HG03558 (cell line): ENCODE measurements around the gene SELPLG.
"Not testable (repeated sequence)": the region's sequence is repeated elsewhere in the genome, so short reads cannot be mapped to it uniquely, and the experiment has no call there.

Source experiments
- ATAC-seq: cut with Tn5 transposase; IDR thresholded peaks from one replicate; pipeline ENCODE4 v1.9.1; 2021; ENCODE audit warnings: moderate number of reproducible peaks; ENCODE audit not compliant: unreplicated experiment; ENCODE audit errors: extremely low read depth

The SELPLG gene

DNA sequence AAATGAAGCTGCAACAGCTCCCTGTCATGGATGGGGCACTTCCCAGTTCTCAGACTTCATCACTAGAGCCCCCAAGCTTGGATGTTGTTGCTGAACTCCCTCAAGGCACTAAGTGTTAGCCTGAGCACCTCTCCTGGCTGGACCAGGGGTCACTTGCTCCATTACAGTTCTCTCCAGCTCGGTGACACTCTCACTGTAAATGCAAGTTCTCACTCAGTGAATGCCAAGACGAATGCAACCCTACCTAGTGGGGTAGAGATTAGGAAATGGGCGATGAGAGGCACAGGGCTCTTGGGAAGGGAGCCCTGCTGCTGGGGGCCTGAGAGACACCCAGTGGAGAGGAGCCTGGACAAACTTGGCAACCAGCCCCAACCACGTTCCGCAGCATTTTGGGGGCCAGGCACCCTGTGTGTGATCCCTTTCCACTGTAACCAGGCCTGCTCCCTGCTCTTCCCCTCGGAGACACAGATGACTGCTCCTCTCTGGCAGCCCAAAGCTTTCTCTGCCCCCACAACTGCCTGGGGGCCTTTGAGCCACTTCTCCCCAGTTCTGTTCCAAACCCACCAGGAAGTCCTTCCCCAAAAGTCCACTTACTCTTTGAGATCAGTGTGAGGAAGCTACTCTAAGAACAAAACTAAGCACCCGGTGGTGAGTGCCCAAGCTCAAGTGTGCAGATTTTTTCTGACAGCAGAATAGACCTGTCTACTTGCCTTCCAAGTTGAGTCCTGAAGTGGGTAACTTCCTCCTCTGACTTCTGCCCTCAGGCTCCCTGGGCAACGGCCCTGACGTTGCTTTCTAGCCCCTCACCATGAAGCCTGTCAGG, 8.0 kb upstream of the SELPLG start:
- ATAC-seq: no peak

DNA sequence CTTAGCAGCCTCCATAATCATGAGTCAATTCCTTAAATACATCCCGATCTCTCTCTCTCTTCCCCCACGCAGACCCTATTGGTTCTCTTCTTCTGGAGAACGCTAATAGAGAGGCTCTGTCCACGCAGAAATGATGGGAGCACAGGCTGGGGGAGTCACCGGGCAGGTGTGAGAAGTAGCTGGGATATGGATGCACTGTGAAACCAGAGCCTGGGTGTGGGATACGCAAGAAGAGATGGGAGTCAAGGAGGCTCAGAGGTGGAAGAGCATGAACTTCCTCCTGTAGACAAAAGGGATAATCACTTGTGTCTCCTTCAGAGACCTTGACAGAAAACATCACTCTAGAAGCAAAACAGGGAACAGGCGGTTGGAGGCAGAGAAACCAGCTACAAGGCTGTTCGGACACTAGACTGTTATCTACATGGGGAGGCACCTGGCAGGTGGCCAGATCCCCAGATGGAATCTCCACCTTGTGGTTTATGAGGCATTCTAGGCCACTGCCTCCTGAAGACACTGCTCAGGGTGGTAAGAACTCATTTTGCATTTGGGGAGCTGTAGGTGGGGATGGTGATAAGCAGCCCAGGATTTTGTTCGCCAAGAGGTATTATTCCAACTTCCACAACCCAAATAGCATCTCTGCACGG, 7.2 kb upstream of the SELPLG start:
- ATAC-seq: no peak

DNA sequence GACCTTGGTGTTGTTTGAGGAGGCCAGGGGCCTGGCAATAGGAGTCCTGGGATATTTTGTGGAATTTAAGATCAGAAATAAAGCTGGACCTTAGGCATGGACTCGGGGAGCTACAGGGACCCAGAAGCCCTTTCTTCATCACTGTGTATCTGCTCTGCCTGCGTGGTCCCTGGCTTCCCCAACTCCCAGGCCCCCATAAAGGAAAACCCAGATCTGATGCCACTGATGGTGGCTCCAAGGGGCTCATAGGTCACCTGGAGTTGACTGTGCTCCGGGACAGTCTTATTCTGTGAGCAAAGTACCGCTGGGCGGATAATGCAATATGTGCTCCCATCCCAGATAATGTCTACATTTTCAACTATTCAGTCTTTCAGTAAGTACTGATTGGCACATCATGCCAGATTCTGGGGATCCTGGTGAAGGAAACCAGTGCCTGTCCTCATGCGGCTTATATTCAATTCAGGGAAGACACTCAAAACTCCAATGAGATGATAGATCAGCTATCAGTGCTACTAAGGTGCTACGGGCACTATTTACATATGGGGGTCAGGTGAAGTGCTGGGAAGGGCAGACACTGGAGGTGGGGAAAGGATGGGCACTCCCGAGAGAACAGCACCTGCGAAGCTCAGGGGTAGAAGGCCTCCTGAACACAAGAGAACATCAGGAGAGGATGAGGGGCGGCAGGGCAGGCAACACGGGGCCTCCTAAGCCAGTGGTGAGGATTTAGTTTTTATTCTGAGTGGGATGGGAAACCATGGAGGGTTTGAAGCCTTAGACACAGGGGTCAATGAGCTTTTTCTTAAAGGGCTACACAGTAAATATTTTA, 5.5 kb upstream of the SELPLG start:
- ATAC-seq: no peak

DNA sequence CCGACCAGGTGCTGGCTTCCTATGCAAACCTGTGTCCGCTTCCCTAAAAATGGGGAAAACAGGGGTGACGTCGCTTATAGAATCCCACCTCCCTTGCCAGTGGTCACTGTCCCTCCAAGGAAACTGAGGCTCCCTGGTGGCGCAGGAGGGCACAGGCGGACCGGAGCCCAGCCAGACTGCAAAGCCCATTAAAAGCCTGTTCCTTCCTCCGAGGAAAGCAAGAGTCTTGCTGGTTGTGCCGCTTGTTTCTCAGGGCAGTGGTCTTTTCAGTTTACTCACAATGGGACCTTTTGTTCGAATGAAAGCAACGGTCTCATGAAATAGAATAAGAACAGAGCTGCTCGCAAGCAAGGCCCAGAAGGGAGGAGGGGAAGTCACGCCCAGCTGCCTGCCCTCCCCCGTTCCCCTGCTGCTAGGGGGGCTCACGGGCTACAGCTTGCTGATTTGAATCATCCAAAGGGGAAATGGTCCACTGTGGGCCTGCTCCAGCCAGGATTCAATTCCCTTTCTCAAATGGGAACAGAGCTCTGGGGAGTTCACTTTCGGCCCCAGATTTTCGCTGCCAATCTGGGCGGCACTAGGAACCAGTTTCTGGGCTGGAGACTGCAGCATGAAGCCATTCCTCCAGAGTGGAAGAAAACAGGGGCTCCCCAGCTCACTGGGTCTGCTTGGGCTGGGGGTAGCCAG, 4.6 kb upstream of the SELPLG start:
- ATAC-seq: no peak

DNA sequence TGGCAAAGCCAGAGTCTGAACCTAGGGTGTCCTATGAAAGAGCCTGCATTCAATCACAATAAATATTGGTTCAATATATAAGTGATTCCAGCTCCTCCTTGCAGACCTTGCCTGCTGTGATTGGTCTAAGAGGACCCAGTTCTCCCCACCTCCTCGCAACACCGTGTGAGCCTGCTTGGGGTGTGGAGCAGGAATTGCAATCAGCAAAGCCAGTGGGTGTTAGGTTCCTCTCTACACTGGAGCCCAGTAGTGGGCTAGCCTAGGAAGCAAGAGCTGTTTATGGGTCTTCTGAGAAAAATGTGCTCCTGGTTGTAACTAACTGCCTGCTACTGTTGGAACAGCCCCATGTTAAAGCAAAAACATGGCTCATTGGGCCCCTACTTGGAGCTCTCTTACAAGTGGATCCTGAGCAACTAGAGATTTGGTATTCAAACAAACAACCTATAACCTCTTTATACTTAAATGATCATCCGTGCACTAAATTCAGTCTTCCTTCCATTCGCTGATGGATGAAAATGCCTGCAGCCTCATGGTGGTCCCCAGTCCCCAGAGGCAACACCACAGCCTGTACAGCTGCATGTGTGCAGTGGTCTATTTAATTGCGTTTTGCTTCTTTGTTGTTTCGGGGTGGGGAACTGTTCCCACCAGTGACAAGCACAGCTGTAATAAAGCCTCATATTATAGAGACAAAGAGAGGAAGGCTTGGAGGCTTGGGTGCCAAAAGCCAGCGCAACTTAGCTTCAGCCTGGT, 3.7 kb upstream of the SELPLG start:
- no peak for ATAC-seq

DNA sequence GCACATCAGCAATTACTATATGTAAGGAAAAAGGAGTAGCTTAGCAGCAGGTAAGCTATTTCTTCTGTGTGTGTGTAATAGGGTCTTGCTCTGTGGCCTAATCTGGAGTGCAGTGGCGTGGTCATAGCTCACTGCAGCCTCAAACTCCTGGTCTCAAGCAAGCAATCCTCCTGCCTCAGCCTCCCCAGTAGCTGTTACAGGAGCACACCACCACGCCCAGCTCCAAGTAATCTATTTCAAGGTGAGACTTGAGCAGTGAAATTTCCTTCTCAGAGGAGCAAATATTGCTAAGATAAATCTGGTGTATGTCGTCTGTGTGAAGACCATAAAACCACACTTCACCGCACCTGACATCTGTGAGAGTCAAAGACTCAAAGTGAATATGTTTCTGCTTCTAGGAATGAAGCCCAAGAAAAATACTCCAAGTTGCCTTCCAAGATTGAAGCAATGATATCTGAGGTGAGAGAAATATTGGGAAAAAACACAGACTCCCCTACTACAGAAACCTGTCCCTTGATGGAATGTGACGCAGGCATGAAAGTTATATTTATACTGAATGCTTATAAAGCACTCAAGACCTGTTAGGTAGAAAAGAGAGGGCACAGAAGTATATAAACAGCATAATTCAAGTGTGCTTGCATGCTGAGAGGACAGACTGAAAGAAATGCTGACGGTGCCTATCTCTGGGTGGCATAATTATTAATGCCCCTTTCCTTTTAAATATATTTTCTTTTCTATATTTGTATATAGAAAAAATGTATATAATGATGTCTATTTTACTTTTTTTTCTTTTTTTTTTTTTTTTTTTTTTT, 2.5 kb upstream of the SELPLG start:
- ATAC-seq: no peak

DNA sequence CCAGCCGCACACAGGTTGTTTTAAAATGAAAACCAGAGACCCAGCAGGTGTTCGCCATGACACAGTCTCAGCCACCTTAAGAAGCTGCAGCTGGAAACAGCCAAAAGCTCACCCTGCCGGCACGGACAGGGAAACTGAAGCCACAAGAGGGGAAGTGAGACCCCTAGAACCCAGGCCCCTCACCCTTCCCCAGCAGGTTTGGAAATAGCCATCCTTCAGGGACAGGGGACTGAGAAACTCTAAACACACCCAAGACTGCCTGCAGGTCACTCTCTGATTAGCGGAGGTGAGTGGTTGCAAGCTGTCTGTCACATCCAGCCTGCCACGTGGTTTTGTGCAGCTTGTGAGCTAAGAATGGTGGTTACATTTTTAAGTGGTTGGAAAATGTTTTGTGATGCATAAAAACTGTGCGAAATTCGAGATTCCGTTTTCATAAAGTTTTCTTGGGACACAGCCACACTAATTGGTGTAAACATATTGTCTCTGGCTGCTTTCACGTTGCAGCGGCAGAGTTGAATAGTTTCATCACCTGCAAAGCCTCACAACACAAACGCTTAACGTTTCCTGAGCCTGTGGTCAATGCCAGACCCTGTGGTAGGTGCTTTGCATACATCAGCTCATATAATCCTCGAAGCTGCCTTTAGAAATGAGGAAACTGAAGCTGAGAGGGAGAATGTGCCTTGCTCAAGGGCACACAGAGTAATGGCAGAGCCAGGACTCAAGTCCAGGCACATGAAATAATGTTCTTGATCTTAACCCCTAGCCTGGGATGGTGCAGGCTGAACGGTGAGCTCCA, 1.7 kb upstream of the SELPLG start:
- peak; percentile 42 for ATAC-seq

DNA sequence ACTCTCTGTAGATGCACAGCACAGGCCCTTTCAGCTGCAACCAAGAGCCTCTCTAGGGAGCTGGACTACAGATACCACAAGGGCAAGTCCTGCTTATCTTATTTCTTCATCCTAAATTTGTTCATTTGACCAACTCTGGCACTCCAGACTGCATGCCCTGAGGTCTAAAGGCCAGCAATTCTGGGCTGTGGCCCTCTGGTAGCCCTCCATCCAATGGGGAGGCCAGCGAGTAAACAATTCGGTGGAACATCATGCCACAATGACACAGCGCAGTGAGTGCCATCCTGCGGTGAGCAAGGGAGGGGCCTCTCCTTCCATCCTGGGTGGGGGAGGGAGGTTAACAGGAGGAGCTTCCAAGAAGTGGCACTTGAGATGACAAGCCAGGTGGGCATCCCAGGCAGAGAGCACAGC, 652 bp upstream of the SELPLG start:
- ATAC-seq: no peak

DNA sequence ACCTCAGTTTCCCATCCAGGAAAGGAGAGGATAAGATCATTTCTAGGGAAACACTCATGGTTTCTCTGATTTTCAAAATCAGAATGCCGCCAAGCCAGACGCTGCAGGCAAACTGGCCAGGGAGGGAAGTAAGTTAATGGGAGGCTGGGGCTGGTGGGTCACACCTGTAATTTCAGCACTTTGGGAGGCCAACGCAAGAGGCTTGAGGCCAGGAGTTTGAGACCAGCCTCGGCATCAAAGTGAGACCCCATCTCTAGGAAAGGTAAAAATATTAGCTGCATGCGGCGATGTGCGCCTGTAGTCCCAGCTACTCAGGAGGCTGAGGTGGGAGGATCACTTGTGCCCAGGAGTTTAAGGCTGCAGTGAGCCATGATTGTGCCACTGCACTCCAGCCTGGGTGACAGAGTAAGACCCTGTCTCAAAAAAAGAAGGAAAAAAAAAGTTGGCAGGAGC, 587 bp downstream of the SELPLG start:
- ATAC-seq: no peak

DNA sequence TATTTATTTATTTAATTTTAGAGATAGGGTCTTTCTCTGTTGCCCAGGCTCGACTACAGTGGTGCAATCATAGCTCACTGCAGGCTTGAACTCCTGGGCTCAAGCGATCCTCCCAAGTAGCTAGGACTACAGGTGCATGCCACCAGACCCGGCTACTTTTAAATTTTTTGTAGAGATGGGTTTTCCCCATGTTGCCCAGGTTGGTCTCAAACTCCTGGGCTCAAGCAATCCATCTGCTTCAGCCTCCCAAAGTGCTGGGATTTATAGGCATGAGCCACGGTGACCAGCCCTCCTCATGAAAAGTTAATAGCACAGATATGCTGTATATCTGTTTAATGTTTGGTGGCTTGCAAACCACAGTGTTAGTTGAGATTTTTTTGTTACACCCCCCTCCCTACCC, 2.4 kb downstream of the SELPLG start:
- not testable (repeated sequence) for ATAC-seq

DNA sequence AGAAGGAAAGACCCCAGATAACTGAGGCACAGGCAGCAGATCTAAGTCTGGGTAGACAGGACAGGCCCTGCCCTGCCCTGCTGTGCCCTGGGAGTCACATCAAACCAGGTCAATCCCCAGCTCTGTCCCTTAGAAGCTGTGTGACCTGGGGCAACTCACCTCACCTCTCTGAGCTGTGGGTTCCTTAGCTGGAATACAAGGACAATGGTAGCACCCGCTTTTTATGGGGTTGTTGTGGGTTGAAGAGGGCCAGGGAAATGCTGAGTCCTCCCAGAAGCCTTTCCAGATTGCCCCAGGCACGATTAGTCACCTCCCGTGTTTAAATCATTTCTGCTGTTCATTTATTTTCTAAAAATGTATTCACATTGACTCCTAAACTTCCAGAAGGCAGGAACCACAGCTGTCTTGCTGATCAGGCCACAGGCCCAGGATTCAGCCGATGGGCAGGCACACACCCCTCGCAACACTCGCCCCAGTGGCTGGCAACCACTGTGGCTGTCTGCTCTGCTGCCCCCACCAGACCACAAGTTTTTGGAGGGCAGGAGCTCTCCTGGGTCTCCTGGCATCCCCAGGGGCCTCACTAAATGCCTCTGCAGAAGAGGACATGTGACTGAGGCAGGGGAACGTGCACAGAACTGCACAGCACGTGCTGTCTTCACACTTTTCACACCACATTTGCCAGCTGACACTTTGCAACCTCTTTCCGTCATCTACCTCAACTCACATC, 3.0 kb downstream of the SELPLG start:
- no peak for ATAC-seq

DNA sequence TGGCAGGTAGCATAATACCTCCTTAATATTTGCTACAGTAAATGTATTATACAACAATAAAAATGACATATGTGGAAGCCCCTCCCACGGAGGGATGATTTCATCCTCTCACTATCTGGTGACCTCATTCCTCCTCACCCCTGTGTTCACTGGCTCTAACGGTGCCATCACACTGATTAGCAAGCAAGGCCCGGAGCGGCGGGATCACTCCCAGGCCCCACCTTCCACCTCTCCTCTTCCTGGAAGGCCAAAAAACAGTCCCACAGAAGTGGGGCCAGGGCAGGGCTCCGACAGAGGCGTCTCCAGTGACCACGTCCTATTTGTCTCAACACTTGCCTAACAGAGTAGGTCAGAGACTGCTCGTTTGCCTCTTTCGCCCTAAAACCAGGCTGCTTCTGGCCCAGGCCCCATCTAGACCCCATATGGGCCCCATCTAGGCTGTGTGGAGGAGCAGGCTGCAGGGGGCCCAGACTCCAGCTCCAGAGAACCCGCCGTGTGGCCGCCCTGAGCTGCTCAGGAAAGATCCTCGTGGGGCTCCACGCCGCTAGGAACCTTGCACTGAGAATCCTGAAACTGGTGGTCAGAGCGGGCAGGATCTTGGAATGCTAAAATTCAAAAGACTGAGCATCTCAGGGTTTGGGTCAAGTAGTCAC, 3.7 kb downstream of the SELPLG start:
- ATAC-seq: no peak

DNA sequence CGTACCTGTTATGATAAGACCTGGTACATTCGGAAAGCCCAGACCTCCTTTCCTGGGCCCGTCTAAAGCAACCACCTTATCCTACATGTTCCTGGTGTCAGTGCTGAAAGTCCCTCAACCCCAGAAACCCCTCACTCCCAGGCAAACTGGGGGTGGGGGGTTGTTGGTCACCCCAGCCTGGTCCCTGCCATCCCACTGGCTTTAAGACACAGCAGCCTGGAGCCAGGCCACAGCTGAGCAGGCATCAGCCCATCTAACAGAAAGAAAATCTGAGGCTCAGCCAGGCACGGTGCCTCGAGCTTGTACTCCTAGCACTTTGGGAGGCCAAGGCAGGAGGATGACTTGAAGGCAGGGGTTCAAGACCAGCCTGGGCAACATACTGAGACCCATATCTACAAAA, 4.5 kb downstream of the SELPLG start:
- no peak for ATAC-seq

DNA sequence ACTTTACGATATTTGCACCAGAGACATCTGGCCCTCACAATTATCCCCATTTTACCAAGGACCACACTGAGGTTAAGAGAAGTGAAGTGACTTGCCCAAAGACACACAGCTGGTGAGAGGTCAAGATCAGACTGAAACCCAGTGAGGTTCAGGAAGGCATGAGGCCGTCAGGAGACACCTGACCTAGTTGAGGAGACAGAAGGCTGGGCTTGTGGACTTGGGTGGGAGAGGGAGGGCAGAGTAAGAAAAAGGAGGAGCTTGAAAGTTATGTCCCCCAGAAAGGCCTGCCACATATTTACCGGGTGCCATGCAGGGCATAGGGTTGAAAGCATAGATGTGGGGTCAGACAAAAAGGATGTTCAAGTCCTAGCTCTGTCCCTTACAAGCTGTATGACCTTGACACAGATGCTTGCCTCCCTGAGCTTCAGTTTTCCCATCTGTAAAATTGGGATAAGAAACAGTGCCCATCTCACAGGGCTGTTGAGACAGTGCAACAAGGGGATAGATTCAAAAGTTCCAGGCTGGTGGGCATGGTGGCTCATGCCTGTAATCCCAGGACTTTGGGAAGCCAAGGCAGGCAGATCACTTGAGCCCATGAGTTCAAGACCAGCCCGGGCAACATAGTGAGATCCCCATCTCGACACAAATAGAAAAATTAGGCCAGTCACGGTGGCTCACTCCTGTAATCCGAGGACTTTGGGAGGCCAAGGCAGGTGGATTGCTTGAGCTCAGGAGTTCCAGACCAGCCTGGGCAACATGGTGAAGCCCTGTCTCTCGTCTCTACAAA, 6.4 kb downstream of the SELPLG start:
- ATAC-seq: no peak

DNA sequence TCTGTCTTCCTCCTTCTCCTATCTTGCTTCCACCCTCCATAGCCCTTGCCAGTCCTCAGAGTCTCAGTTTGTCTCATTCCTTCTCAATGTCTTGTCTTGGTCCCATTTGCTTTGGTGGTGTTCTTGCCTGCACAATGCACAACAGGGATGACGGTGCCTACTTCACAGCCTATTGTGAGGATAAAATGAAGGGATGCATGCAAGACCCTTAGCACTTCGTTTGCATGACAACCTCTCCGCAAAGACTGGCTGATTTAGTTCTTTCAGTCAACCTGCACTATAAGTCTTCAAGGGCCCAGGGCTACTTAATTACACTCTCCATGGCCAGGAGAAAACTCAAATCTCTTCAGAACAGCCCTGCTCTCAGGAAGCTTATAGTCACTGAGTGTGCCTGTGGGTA, 8.5 kb downstream of the SELPLG start:
- no peak for ATAC-seq

DNA sequence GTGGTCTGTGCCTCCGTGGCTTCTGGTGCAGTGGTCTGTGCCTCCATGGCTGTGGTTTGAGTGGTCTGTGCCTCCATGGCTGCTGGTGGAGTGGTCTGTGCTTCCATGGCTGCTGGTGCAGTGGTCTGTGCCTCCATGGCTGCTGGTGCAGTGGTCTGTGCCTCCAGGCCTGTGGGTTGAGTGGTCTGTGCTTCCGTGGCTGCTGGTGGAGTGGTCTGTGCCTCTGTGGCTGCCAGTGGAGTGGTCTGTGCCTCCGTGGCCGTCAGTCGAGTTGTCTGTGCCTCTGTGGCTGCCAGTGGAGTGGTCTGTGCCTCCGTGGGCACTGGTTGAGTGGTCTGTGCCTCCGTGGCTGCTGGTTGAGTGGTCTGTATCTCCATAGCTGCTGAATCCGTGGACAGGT, 10.1 kb downstream of the SELPLG start:
- ATAC-seq: no peak
